Stimulated activated CD8-positive, alpha-beta memory T cell treated with anti-CD3 and anti-CD28 coated beads, Interleukin-7, amount 100 ng/mL, for 4 hours (primary cell): ENCODE data around the gene CHAF1B.
A peak's percentile ranks its signal among the peaks of the same experiment; 100 is the strongest.

Source experiments
- DNase-seq, 2 donors: peaks; one replicate each; pipeline ENCODE4 v3.0.0-alpha.2; 2020; ENCODE audit warnings: low read depth in 2 of 2

Gene CHAF1B

DNA sequence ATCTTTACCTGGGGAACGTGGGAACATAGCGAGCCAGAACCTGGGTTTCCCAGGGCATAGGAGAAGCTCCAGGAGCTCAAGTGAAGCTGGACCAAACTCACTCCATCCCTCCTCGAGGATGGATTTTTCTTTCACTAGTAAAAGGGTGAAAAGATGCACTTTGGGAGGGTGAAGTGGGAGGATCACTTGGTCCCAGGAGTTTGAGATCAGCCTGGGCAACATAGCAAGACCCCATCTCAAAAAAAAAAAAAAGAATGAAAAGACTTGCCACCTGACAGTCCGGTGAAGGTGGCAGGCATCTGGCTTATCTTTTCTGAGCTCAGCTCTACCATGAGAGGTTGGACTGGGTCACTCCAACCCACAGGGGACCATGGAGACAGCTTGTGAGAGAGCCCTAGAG lies 42.3 kb downstream of the CHAF1B start:
- no peak for DNase-seq

DNA sequence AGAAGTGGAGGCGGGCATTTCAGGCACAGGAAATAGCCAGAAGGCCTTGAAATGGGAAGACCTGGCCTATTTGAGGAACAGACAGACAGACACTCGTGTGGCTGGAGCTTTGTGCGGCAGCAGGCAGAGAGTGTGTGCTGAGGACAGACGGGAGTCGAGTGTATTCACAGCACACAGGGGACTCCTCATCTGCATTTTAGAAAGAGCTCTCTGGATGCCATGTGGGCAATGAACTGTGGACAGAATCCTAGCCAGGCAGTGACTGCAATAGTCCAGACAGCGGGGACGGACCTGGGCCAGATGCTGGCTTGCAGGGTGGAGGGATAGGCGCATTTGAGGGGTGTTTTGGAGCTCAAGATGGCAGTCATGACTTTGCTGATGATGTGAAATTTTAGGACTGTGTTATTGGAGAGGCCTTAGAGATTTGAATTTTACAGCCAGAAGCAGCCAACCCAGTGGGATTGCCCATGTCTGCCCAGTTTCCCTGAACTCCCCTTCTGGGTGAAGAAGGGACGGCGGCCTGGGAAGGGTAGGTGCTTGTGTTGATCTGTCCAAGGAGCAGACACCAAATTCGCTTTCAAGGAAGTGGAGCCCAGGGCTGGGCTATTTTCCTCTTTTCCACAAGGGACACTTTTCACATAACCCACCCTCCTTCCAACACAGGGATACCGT lies 43.7 kb downstream of the CHAF1B start:
- DNase-seq = no peak

DNA sequence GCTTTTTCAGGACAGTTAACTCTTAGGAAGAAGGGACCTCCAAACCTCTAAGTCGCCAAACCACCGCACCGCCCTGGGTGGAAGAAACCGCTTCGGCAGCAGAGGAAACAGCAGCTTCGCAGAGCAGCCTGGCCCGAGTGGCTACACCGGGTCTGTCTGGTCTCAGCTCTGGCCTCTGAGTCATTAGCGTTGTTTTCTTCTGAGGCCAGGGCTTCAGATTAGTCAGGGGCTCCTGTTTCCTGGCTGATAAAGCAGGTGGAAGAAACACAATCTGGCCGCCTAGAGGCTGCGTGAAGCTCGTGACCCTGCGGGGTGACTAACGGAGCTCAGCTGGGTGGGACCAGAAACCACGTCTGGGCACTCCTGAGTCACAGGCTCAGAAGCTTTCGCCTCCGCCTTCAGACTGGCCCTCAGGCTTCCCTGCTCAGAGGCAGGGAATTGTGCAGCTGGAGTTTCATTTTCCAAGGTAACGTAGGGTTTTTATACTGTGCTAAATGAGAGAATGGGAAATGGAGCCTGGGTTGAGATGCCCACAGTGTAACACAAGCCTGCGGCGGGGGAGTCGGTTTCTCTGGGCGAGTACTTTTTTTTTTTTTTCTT lies 44.9 kb downstream of the CHAF1B start:
- DNase-seq = peak; percentile 63 to 74

DNA sequence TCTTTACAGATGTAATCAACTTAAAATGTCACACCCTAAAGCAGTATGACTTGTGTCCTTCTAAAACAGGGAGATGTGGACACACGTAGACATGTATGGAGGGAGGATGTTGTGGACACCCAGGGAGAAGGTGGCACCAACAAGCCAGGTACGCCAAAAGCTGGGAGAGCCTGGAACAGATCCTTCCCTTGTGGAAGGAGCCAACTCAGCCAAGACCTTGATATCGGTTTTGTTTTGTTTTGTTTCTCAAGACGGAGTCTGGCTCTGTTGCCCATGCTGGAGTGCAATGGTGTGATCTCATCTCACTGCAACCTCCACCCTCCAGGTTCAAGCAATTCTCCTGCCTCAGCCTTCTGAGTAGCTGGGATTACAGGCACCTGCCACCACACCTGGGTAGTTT lies 45.6 kb downstream of the CHAF1B start:
- DNase-seq = no peak

DNA sequence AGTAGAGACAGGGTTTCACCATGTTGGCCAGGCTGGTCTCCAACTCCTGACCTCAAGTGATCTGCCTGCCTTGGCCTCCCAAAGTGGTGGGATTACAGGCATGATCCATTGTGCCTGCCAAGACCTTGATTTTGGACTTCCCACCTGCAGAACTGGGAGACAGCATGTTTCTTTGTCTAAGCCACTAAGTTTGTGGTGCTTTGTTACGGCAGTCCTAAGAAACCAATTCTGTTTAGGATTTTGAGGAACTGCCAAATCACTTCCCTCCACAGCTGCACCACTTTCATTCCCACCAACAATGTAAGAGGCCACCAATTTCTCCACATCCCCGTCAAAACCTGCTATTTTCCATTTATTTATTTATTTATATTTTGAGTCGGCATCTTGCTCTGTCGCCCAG lies 46.1 kb downstream of the CHAF1B start:
- no peak for DNase-seq

DNA sequence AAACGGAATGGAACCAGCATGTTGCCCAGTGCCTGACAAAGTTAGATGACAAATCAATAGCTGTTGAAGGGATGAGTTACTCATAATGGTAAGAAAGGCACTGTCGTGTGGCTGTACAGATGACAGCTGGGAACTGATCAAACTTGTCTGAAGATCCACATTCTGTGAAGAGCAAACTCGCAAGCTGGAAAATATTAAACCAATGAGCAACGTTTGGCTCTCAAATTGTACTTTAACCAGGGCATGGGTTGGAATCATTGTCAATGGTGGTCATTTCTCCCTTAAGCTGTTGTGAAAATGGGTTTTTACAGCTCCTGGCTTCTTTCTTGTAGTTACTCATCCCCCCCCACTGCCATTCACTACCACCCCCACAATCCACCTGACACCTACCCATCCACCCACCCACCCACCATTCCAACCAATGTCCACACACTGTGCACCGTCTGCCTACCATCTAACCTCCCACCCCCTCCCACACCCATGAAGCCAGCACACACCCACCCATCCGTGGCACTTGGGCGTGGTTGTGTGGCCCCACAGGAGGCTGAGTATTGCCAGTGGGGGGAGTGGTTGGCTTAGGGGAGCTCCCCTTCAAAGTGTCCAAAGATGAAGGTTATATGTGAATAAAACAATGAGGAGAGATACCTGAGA lies 48.0 kb downstream of the CHAF1B start:
- DNase-seq = peak in 1 of 2 donors; percentile 3

DNA sequence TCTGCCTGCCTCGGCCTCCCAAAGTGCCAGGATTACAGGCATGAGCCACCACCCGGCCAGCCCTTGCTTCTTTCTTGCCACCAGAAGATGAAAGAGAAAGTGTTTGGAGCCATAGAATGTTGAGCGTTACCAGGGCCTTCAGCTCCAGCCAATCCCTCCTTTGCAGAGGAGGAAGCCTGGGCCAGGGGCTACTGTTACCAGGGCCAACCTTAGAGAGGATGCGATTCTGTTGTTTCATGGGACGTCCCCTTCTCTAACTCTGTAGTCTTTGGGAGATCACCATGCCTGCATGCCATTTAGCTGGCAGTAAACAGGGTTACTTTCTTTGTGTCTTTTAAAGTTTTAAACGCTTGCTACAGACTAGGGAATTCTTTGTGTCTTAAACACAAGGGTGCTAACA lies 49.0 kb downstream of the CHAF1B start:
- no peak for DNase-seq

DNA sequence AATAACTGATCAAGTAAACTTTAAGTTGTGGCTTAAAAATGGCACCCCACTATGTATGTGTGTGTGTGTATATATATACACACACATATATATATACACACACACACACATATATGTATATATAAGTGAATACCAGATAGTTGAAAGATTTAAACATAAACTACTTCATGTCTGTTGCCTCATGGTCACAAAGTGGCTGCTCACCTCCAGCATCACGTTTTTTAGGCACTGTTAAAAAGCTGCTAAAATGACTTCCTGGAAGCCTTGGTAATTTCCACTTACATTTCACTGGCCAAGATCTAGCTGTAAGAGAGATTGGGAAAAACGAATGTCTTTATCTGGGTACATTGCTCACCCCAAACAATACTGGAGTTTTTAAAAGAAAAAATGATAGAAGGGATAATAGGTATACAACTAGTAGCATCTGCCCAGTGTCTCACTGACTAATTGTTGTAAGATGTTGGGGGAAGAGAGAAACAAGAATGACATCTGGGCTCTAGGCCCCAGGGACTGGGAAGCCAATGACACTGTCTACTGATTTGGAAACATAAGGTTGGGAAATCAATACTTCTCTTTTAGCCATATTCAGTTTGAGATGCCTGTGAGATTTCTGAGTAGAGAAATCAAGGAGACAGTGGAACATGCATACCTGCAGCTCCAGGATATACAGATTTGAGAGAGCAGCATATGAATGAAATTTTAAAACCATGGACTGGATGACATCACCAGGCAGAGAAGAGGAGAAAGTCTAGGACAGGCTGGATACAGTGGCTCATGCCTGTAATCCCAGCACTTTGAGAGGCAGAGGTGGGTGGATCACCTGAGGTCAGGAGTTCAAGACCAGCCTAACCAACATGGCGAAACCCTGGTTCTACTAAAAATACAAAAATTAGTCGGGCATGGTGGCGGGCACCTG lies 51.9 kb downstream of the CHAF1B start:
- no peak for DNase-seq

DNA sequence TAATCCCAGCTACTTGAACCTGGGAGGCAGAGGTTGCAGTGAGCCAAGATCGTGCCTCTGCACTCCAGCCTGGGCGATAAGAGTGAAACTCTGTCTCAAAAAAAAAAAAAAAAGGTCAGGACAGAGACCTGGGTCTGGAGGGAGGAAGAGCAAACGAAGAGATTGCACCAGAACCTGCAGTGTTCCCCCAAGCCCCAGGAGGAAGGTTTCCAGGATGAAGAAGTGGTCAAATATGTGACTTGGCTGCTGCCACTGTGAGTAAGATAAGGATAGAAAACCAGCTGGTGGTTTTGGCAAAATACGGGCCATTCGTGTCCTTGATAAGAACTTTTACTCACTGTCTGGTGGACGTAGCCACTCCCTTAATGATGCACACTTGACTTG lies 52.5 kb downstream of the CHAF1B start:
- no peak for DNase-seq

DNA sequence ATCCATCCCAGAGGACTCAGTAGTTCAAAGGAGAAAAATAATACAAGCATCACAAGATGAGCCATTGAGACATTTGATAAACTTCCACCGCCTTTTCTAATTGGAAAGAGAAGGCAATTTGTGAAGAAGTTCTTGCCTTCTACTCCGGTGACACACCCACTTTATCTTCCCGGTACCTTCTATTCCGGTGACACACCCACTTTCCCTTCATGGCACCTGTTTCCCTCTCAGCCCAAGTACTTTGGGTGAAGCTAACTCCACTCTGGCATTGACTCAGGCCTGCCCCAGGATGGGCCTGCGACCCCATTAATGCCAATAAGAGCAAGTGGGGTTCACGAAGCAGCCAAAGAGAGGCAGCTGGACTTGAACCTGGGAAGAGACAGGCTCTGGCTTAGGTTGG lies 56.5 kb downstream of the CHAF1B start:
- DNase-seq = no peak

DNA sequence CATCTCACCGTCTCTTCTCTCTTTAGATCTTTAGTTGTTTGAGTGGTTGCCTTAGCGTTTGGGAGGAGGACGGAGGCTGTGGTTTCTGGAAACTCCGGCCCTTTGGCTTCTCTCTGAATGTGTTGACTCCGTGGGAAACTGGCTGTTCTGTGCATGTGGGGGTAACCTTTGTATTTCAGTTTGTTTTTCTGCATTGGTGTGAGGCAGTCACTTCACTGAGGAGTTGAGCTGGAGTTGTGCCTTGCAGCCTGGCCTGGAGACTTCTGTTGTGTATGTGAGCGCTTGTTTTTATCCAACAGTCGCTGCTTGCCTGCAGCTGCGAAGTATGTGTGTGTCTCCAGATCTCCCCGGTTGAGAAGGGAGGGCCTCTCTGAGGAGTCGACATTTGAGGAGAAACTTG lies 61.1 kb downstream of the CHAF1B start:
- no peak for DNase-seq

DNA sequence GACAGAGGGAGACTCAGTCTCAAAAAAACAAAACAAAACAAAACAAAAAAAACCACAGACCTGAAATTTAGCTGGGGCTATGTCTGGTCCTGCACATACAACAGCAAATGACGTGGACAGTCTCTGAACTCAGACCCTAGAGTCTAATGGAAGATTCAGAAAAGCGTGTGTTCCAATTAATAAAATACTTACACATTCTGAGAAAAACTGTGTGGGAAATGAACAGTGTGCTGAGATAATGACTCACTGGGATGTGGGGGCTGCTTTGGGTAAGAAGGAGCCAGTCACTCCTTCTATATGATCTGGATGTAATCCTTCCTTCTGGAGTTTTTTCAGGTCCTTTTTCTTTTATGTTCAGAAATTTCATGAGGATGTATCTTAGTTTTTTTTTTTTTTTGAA lies 65.3 kb downstream of the CHAF1B start:
- no peak for DNase-seq

DNA sequence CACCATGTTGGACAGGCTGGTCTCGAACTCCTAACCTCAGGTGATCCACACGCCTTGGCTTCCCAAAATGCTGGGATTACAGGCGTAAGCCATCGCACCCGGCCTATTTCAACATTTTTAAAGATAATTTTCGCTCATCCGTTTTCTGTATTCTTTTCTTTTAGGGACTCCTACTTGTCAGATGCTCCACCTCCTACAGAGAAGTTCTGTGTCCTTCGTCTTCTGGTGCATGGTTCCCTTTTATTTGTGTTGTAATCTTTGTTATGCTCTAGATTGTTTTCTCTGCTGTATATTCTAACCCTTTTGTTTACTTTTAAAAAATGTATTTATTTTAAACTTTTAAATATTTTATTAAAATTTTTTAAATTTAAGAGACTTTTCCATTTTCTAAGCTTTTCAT lies 66.3 kb downstream of the CHAF1B start:
- DNase-seq = no peak

DNA sequence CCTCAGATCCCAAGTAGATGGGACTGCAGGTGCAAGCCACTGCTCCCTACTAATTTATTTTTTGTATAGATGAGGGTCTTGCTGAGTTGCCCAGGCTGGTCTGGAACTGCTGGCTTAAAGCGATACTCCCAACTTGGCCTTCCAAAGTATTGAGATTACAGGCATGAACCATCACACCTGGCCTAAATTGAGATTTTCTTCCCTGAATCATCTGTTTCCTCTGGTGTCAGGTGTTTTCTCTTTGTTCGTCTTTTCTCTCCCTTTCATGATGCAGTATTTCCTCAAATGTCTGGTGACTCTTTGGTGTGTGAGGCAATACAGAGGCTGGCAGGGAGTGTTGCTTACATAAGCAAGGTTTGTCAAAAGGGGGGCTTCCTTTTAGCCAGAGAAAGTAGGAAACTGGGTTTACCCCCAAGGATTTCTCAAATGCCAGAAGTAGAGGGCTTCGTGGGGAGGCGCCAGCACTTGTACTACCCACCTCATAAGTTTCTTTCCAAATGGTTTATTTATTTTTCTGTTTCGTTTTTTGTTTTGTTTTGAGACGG lies 67.2 kb downstream of the CHAF1B start:
- DNase-seq = no peak

DNA sequence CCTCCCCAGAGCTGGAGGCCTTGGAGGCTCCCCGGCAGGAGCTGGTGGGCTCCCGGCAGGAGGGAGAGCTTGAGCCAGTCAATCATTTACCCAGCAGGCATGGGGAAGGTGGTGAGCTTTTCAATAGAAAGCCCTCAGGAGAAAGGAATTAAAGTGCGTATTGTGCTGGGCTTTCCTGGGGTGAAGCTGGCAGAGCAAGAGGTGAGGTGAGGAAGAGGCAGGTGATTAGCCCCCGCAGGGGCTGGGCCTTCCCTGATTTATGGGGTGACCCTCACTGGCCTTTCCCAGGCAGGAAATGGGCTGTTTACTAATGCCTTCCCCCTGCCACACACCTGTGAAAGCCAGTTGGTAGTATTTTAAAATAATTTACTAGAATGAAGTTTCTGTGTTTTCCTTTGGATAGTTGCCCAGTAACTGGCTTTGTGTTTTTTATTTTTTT lies 68.9 kb downstream of the CHAF1B start:
- DNase-seq = no peak

DNA sequence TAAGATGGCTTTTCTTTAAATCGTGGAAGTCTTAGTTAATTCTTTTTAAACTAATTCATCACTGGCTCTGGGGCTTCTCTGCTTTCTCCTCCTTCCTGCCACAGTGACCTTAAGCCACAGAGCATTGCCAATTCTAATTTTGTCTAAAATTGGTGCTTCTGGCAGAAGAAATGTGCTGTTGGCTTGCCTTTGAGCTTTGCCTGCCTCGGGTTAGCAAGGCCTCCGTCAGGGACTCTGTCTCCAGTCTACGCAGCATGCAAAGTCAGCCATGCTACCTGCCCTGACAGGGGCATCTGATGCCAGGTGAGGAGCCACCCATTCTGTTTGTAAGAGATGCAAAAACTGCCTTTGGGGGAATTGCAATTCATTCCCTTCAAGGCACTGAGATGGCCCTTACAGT lies 69.5 kb downstream of the CHAF1B start:
- no peak for DNase-seq

DNA sequence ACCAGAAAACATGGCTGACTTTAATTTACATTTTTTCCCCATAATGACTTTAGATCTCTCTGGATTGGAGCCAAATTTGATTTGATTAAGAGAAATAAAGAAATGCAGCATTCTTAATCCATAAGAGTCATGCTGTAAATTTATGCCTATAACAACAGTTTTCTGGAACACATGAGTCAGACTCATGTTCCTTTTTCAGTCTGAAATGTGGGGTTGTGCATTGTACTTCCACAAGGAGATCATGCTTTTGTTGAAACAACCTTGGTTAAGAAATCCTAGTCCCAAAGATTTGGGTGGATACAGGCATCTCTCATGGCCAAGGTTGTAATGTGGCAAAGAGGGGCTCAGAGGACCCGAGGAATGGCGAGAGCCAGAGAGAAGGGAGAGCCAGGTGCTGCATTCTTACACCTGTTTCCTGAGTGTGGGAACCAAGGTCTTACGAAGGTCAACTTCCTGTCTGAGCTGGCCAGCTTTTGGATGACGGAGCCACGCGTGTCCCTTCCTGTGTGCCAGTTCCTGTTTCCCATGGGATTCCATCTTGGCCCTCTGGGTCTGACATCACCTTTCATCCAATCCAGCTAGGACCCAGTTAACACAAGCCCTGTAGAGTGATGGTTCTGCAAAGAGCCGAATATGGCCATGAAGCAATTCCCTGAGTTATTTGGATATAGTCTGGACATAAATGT lies 71.7 kb downstream of the CHAF1B start:
- no peak for DNase-seq

DNA sequence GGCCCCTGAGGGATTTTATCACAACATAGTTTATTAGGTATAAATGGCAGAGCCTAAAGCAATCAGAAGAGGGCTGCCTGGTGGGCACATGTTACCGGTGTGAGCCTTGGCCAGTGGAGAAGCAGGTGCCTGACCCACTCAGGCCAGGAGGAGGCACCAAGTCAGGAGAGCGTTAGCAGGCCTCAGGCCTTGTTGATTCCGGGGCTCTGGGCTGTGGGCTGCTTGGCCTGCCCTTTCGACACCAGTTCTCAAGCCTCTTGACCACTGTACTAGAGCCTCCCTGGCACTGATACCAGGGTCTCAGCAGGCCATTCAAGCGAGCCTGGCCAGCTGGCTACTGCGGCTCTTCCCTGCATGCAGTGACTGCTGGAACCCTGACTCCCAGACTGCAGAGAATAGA lies 73.9 kb downstream of the CHAF1B start:
- DNase-seq = no peak

DNA sequence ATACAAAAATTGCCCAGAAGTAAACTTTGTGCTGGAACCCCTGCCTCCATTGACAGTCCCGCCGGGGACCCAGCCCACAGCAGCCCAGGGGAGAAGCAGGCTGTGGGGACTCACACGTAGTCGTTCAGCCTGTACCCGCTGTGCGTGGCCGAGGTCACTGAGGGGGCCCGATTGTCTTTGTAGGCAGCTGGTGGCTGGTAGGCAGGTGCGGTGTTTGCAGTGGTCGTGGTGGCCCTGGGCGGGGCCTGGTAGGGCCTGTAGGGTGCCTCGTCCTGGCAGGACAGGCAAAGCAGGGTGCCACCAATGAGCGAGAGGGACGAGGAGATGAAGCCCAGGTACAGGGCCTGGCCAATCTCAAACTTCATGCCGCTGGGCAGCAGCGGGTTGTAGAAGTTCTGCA lies 75.7 kb downstream of the CHAF1B start:
- DNase-seq = no peak

DNA sequence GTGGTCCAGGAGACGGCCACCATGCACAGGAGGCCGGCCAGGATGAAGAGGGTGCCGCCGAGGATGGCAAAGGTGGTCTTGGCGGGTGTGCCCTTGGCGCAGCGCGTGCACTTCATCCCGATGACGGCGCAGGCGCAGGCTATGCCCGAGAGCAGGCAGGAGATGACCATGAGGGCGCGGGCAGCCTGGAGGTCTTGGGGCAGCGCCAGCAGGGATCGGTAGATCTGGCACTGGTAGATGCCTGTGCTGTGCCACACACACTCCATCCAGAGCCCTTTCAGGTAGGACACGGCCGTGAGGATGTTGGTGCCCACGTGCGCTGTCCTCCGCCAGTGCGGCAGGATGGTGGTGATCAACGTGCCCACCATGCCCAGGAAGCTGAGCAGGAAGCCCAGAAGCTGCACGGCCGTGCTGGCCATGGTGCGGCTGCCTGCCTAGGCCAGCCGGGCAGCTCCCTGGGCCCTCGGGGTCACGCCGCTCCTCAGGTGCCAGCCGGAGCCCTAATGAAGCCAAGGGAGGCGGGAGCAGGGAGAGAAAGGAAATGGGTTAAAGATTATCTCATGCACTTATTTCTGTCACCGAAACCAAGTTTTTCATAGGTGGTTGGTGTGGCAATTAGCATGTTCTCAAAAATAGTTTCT lies 76.2 kb downstream of the CHAF1B start:
- no peak for DNase-seq

DNA sequence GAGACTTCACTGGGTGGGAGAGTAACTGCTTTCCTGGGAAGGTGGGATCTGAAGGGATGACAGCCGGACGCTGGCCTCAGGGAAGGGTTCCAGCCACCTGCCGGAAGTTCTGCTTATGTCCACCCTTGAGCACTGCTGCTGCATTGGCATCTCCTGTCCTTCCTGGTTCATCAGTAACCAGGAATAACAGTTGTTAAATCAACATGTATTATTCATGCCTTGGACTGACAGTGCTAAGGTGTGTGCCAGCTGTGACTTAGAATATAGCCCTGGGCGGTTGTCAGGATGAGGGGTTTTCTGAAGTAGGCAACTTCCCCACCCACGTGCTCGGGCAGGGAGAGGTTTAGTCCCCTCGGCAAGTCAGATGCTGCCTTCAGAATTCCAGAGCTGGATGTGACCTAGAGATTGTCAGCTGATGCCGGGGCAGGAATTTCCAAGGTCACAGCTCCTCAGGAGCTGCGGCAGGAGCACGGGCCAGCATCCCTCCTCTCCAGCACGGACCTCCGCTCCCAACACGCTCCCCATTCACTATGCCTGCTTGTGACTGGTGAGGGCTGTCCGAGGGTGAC lies 76.8 kb downstream of the CHAF1B start:
- no peak for DNase-seq
